ENCODE results near the gene SPTBN1. TPM values are rescaled to one million over a fixed set of nuclear protein-coding genes. Genes with fewer than 3 reads are reported as not detected.

SPTBN1 gene
- total RNA-seq, 1 experiment from 2014 or later = 141 TPM

- DNase-seq (ENCODE audit: low spot score) = no peak
Observed at GRCh38 chr2:54649191-54649590, 193.1 kb downstream of the SPTBN1 start.

- DNase-seq (ENCODE audit: low spot score) = no peak
Observed at GRCh38 chr2:54649633-54650032, 193.5 kb downstream of the SPTBN1 start.

GRCh38 chr2:54650612-54651011 lies 194.5 kb downstream of the SPTBN1 start:
- DNase-seq (ENCODE audit: low spot score) = no peak

GRCh38 chr2:54651291-54651690 lies 195.2 kb downstream of the SPTBN1 start:
- DNase-seq (ENCODE audit: low spot score) = no peak

- DNase-seq (ENCODE audit: low spot score) = no peak
Observed at GRCh38 chr2:54652540-54652939, 196.4 kb downstream of the SPTBN1 start.

- DNase-seq (ENCODE audit: low spot score) = no peak
Observed at GRCh38 chr2:54653572-54654204, 197.6 kb downstream of the SPTBN1 start.

- no peak for DNase-seq (ENCODE audit: low spot score)
Observed at GRCh38 chr2:54655046-54655809, 199.1 kb downstream of the SPTBN1 start.

GRCh38 chr2:54656863-54657262 lies 200.7 kb downstream of the SPTBN1 start:
- no peak for DNase-seq (ENCODE audit: low spot score)

GRCh38 chr2:54657664-54658083 lies 201.5 kb downstream of the SPTBN1 start:
- peak; percentile 74 for DNase-seq (ENCODE audit: low spot score)

- no peak for DNase-seq (ENCODE audit: low spot score)
Observed at GRCh38 chr2:54658564-54659071, 202.5 kb downstream of the SPTBN1 start.

GRCh38 chr2:54659527-54659926 lies 203.4 kb downstream of the SPTBN1 start:
- DNase-seq (ENCODE audit: low spot score) = no peak

GRCh38 chr2:54660752-54661151 lies 204.6 kb downstream of the SPTBN1 start:
- DNase-seq (ENCODE audit: low spot score) = no peak

- DNase-seq (ENCODE audit: low spot score) = no peak
Observed at GRCh38 chr2:54663424-54664030, 207.4 kb downstream of the SPTBN1 start.

- no peak for DNase-seq (ENCODE audit: low spot score)
Observed at GRCh38 chr2:54664238-54664786, 208.2 kb downstream of the SPTBN1 start.

- peak; percentile 65 for DNase-seq (ENCODE audit: low spot score)
Observed at GRCh38 chr2:54665436-54665856, 209.3 kb downstream of the SPTBN1 start.

- no peak for DNase-seq (ENCODE audit: low spot score)
Observed at GRCh38 chr2:54666131-54666633, 210.1 kb downstream of the SPTBN1 start.

- no peak for DNase-seq (ENCODE audit: low spot score)
Observed at GRCh38 chr2:54666634-54667265, 210.6 kb downstream of the SPTBN1 start.

- DNase-seq (ENCODE audit: low spot score) = no peak
Observed at GRCh38 chr2:54667266-54667639, 211.1 kb downstream of the SPTBN1 start.

- no peak for DNase-seq (ENCODE audit: low spot score)
Observed at GRCh38 chr2:54667726-54668650, 211.9 kb downstream of the SPTBN1 start.

- no peak for DNase-seq (ENCODE audit: low spot score)
Observed at GRCh38 chr2:54668711-54669110, 212.6 kb downstream of the SPTBN1 start.
